ENCODE results near the gene DNAJB1. TPM values are rescaled to one million over a fixed set of nuclear protein-coding genes. Genes with fewer than 3 reads are reported as not detected.
"Not testable (repeated sequence)": the region's sequence is repeated elsewhere in the genome, so short reads cannot be mapped to it uniquely, and the experiment has no call there.

DNAJB1 gene
- total and polyA plus RNA-seq, 2 of the 13 experiments (the other 11 are each of a cell fraction or from before 2014, with no cell fraction given), result 87.5 to 97.3 TPM

- in situ Hi-C loops (cut with HindIII; ENCODE audit: extremely low pct_ligation_motif_present, low pct_unique_long_range_greater_than_20kb); BruUV-seq (replicated peaks): not testable (repeated sequence)
- H3K79me2 ChIP-seq (ENCODE audit: insufficient read depth, low read length), result peaks cover 33% of the 10 kb centered on the region
Observed at GRCh38 chr19:14552006-14552360, 33.8 kb upstream of the DNAJB1 start.

GRCh38 chr19:14551134-14552005 is 33.2 kb upstream of the DNAJB1 start:
- peaks cover 32% of the 10 kb centered on the region for H3K79me2 ChIP-seq (ENCODE audit: insufficient read depth, low read length)
- WGBS (ENCODE audit: low lambda C conversion rate), result 44% methylated on average over 11 of the region's 12 CpGs
- ATAC-seq (peak; percentile 92), DNase-seq (ENCODE audit: low spot score) (peak; percentile 91), FAIRE-seq (peak; percentile 52)
- H2AFZ ChIP-seq (ENCODE audit: low read length); H4K20me1 ChIP-seq (ENCODE audit: insufficient read depth, low read length); H3K9ac ChIP-seq (ENCODE audit: insufficient read depth, low read depth, low read length); BruUV-seq (replicated peaks); H3K36me3 ChIP-seq (replicated peaks in 1 of 2; ENCODE audit: control insufficient read depth in 1 of 2, insufficient read depth in 2 of 2, low read length in 2 of 2); H3K27me3 ChIP-seq (ENCODE audit: control insufficient read depth in 1 of 2, insufficient read depth in 2 of 2, low read length in 2 of 2); in situ Hi-C loops (cut with HindIII; ENCODE audit: extremely low pct_ligation_motif_present, low pct_unique_long_range_greater_than_20kb); H3K4me3 ChIP-seq (replicated peaks in 1 of 3; ENCODE audit: insufficient read depth in 1 of 3, low read depth in 2 of 3, low read length in 3 of 3); H3K9me3 ChIP-seq (ENCODE audit: low read length): not testable (repeated sequence)
- peak overlapping the region; percentile 44 for H3K27ac ChIP-seq (ENCODE audit: extremely low read length, insufficient read depth, low read length)
- intact Hi-C loops (cut with micrococcal nuclease; ENCODE audit: unreplicated experiment), result loop anchor here (2.0 kb wide), 2 partner anchors 15 to 39 kb away; no protein-coding TSS in a partner anchor
- H3K4me2 ChIP-seq (ENCODE audit: low read depth, low read length), result peak overlapping the region; percentile 46
- ChIA-PET CTCF (ENCODE audit: low intra/inter-chr PET ratio, low total read pairs) (interaction anchor here (1.3 kb wide), 1 partner anchor 45 kb away, joined by 5 read pairs; no protein-coding TSS in a partner anchor), POLR2A (interaction anchor here (0.6 to 1.4 kb wide), 5 partner anchors 32 to 39 kb away, joined by 3 to 18 read pairs (median 3); partner anchors contain the start of gene DNAJB1)
- H3K4me1 ChIP-seq (ENCODE audit: insufficient read depth, low read length), result peaks cover 56% of the 10 kb centered on the region
- TF ChIP-seq ZNF691 (CRISPR knock-in tag; IDR thresholded peaks at IDR 0.05; ENCODE audit: borderline replicate concordance, low read depth), result peak; percentile 60; the same call in 1 of the 2 replicates
- TF ChIP-seq SMAD3 (CRISPR knock-in tag; IDR thresholded peaks at IDR 0.05), result 0 out of 2 replicates have a peak, but pooled peaks have one; percentile 34
- TF ChIP-seq, protein P1, sequence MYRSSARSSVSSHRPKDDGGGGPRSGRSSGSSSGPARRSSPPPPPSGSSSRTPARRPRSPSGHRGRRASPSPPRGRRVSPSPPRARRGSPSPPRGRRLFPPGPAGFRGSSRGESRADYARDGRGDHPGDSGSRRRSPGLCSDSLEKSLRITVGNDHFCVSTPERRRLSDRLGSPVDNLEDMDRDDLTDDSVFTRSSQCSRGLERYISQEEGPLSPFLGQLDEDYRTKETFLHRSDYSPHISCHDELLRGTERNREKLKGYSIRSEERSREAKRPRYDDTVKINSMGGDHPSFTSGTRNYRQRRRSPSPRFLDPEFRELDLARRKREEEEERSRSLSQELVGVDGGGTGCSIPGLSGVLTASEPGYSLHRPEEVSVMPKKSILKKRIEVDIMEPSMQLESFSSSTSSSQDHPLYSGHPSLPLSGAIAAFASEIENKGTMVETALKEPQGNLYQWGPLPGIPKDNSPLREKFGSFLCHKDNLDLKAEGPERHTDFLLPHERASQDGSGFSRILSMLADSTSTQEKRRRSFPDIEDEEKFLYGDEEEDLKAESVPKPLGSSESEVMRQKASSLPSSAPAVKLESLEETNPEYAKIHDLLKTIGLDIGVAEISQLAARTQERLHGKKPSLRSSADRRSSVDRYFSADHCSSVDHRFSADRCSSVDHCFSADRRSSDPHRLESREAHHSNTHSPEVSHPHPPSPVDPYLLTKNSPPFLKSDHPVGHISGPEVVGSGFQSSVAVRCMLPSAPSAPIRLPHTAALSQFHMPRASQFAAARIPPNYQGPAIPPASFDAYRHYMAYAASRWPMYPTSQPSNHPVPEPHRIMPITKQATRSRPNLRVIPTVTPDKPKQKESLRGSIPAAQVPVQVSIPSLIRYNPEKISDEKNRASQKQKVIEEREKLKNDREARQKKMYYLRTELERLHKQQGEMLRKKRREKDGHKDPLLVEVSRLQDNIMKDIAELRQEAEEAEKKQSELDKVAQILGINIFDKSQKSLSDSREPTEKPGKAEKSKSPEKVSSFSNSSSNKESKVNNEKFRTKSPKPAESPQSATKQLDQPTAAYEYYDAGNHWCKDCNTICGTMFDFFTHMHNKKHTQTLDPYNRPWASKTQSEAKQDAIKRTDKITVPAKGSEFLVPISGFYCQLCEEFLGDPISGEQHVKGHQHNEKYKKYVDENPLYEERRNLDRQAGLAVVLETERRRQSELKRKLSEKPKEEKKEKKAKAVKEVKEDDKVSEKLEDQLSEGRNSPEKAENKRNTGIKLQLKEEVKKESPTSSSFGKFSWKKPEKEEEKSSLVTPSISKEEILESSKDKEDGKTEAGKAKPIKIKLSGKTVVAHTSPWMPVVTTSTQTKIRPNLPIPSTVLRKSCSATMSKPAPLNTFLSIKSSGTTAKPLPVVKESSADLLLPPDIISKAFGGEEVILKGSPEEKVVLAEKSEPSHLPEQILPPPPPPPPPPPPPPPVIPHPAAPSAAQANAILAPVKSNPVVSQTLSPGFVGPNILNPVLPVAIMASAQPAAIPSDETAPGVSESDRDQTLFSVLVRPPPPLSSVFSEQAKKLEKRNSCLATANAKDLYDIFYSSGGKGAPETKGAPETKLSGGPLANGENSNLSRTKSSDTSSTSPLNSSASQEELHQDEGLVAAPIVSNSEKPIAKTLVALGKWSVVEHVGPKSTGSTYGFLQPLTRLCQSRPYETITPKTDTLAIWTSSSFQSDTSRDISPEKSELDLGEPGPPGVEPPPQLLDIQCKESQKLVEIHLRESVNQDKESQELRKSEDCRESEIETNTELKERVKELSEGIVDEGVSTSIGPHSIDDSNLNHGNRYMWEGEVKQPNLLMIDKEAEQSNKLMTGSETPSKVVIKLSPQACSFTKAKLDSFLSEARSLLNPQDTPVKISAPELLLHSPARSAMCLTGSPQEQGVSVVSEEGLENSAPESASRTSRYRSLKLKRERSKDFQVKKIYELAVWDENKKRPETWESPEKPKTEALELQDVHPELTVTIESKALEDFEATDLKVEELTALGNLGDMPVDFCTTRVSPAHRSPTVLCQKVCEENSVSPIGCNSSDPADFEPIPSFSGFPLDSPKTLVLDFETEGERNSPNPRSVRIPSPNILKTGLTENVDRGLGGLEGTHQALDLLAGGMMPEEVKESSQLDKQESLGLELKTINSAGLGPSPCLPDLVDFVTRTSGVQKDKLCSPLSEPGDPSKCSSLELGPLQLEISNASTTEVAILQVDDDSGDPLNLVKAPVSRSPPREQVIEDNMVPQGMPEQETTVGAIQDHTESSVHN (CRISPR knock-in tag; IDR thresholded peaks at IDR 0.05), result 0 out of 2 replicates have a peak, but pooled peaks have one; percentile 59
- 0 out of 2 replicates have a peak, but pooled peaks have one; percentile 38 for TF ChIP-seq GABPB1 (CRISPR knock-in tag; IDR thresholded peaks at IDR 0.05)

More at GRCh38 chr19:14552006-14552360, 33.8 kb upstream of the DNAJB1 start:
- POLR2A ChIA-PET, result interaction anchor here (1.0 to 1.4 kb wide), 4 partner anchors 33 to 39 kb away, joined by 3 to 18 read pairs (median 5); partner anchors contain the start of gene DNAJB1
- DNase-seq (ENCODE audit: low spot score); intact Hi-C loops (cut with micrococcal nuclease; ENCODE audit: unreplicated experiment); H4K20me1 ChIP-seq (ENCODE audit: insufficient read depth, low read length); H3K27ac ChIP-seq (ENCODE audit: extremely low read length, insufficient read depth, low read length); H3K9ac ChIP-seq (ENCODE audit: insufficient read depth, low read depth, low read length); H2AFZ ChIP-seq (ENCODE audit: low read length); H3K4me2 ChIP-seq (ENCODE audit: low read depth, low read length); H3K4me3 ChIP-seq (replicated peaks in 1 of 3; ENCODE audit: insufficient read depth in 1 of 3, low read depth in 2 of 3, low read length in 3 of 3); FAIRE-seq; H3K36me3 ChIP-seq (replicated peaks in 1 of 2; ENCODE audit: control insufficient read depth in 1 of 2, insufficient read depth in 2 of 2, low read length in 2 of 2); ATAC-seq; H3K9me3 ChIP-seq (ENCODE audit: low read length); H3K27me3 ChIP-seq (ENCODE audit: control insufficient read depth in 1 of 2, insufficient read depth in 2 of 2, low read length in 2 of 2): not testable (repeated sequence)
- H3K4me1 ChIP-seq (ENCODE audit: insufficient read depth, low read length), result peaks cover 61% of the 10 kb centered on the region
- CTCF ChIA-PET (ENCODE audit: low intra/inter-chr PET ratio, low total read pairs), result interaction anchor here (1.3 kb wide), 1 partner anchor 46 kb away, joined by 5 read pairs; no protein-coding TSS in a partner anchor
- 48% methylated on average over 8 of the region's 8 CpGs for WGBS (ENCODE audit: low lambda C conversion rate)
- TF ChIP-seq NR2F1 (CRISPR knock-in tag; IDR thresholded peaks at IDR 0.05) (peak in 1 of 2 experiments; percentile 38; a peak in 1 of 4 replicates), RARA (CRISPR knock-in tag; IDR thresholded peaks at IDR 0.05) (peak; percentile 52), NR2F6 (IDR thresholded peaks at IDR 0.05) (0 out of 2 replicates have a peak, but pooled peaks have one; percentile 8), NR2F6 (CRISPR knock-in tag; IDR thresholded peaks at IDR 0.05) (0 out of 2 replicates have a peak, but pooled peaks have one; percentile 17)
